ENCODE data around the gene LIPC. TPM values are rescaled to one million over a fixed set of nuclear protein-coding genes. Genes with fewer than 3 reads are reported as not detected.

The LIPC gene
- total and polyA plus RNA-seq, 8 donors, result 0.11 to 1.0 (median 0.60) TPM

DNA sequence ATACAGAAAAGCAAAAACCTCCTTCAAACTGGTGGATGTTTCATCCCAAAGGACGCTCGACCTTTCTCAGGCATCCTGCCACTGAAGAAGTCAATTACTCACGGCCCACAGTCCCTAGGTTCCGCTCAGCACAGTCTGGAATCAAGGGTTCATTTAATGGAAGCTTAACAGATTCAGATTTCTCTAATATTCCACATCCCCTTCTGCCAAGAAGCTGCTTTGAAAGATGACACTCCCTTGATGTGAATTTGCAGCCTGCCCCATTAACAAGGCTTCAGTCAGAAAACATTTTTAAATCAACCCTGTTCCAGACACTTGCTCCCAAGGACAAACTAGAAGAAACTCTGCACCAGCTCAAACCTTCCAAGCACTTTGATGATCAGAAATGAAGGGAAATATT lies 81.2 kb downstream of the LIPC start:
- intact Hi-C loops (cut with DNase I), result no loop called here
- DNase-seq (no peak), ATAC-seq (no peak)
- no peak overlapping the region for H3K27ac ChIP-seq
- no peaks in the 10 kb centered on the region for H3K27me3 ChIP-seq
- H3K9me3 ChIP-seq, result no peaks in the 10 kb centered on the region
- TF ChIP-seq, protein P1, sequence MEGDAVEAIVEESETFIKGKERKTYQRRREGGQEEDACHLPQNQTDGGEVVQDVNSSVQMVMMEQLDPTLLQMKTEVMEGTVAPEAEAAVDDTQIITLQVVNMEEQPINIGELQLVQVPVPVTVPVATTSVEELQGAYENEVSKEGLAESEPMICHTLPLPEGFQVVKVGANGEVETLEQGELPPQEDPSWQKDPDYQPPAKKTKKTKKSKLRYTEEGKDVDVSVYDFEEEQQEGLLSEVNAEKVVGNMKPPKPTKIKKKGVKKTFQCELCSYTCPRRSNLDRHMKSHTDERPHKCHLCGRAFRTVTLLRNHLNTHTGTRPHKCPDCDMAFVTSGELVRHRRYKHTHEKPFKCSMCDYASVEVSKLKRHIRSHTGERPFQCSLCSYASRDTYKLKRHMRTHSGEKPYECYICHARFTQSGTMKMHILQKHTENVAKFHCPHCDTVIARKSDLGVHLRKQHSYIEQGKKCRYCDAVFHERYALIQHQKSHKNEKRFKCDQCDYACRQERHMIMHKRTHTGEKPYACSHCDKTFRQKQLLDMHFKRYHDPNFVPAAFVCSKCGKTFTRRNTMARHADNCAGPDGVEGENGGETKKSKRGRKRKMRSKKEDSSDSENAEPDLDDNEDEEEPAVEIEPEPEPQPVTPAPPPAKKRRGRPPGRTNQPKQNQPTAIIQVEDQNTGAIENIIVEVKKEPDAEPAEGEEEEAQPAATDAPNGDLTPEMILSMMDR (IDR thresholded peaks at IDR 0.05), result no peak
- peaks cover 0 to 33% of the 10 kb centered on the region in 2 donors for H3K4me1 ChIP-seq
- H3K36me3 ChIP-seq, result no peaks in the 10 kb centered on the region
- no peak overlapping the region for H3K4me3 ChIP-seq

DNA sequence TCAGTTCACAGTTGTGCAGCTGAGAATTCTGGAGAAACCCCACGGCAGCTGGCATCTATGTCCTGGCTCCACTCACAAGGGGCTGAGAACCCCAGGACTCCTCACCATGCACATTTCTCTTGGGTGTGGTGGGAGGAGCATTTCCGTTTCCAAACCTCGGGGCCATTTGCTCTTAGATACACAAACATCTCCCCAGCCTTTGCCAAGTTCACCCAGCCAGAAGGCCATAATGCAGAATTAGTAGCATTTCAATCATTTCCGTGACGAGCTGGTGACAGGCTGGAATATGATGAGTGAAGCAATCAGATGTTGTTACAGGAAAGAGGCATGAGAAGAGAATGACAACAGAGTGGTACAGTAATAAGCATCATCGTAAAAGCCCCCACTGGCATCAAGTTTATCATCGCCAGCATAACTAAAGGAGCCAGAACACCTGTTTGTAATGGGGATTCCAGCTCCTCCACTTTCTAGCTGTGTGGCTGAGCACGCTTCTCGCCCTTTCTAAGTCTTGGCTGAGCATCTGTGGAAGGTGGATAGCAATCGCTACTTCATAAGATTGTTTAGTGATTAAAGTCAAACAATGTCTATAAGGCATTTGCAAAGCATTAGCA lies 82.0 kb downstream of the LIPC start:
- DNase-seq (no peak), ATAC-seq (no peak)
- no peak overlapping the region for H3K4me3 ChIP-seq
- H3K9me3 ChIP-seq, result no peaks in the 10 kb centered on the region
- H3K4me1 ChIP-seq, result peaks cover 0 to 41% of the 10 kb centered on the region in 2 donors
- no peak overlapping the region for H3K27ac ChIP-seq
- H3K27me3 ChIP-seq, result no peaks in the 10 kb centered on the region
- intact Hi-C loops (cut with DNase I), result no loop called here
- no peaks in the 10 kb centered on the region for H3K36me3 ChIP-seq
- TF ChIP-seq, protein P1 (IDR thresholded peaks at IDR 0.05), result no peak

DNA sequence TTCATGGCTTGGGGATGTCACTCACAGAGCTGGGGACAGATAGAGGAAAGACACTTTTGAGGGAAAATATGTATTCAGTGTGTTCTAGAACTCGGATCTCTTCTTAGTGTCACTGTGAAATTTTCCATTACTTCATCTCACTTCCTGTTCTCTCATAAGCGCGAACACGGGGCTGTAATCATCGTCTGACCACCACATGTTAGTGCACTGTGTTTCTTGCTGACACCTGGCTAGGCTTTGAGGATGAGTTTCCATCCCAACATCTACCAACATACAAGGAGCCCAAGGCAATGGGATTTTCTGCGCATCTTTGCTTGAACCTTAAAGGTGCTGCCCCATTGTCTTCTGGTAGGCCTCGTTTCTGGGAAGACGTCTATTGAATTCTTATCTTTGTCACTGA lies 84.0 kb downstream of the LIPC start:
- intact Hi-C loops (cut with DNase I), result no loop called here
- Histone ChIP-seq H3K27me3 (no peaks in the 10 kb centered on the region), H3K9me3 (no peaks in the 10 kb centered on the region), H3K4me1 (peaks cover 6 to 61% of the 10 kb centered on the region in 2 donors), H3K4me3 (no peak overlapping the region), H3K27ac (peak overlapping the region in 1 of 2 donors; percentile 92), H3K36me3 (no peaks in the 10 kb centered on the region)
- no peak for DNase-seq
- TF ChIP-seq, protein P1 (IDR thresholded peaks at IDR 0.05), result no peak
- ATAC-seq, result peak; percentile 15

DNA sequence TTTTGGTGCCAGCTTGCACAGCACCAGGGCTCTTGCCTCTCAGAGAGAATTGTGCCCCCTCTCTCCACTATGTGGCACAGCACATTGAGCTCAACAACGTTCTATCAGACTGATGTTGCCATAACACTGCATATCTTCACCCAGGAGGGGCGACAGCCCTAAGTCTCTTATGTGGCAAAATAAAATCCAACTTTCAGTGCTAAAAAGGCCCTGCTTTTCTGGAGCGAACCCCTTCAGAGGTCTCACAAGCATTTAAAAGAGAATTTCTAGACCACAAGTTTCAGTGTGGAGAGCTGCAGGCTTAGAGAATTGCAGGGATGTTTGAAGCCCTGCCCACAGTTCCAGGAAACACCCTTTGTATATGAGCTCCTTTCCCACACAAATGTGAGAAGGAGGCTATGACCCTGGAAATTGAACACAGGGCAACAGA lies 85.5 kb downstream of the LIPC start:
- ATAC-seq (no peak), DNase-seq (no peak)
- TF ChIP-seq, protein P1 (IDR thresholded peaks at IDR 0.05), result no peak
- Histone ChIP-seq H3K27ac (peak overlapping the region; percentile 51 to 92), H3K36me3 (no peaks in the 10 kb centered on the region), H3K9me3 (no peaks in the 10 kb centered on the region), H3K4me3 (no peak overlapping the region), H3K27me3 (no peaks in the 10 kb centered on the region), H3K4me1 (peaks cover 8 to 68% of the 10 kb centered on the region in 2 donors)
- intact Hi-C loops (cut with DNase I), result no loop called here

DNA sequence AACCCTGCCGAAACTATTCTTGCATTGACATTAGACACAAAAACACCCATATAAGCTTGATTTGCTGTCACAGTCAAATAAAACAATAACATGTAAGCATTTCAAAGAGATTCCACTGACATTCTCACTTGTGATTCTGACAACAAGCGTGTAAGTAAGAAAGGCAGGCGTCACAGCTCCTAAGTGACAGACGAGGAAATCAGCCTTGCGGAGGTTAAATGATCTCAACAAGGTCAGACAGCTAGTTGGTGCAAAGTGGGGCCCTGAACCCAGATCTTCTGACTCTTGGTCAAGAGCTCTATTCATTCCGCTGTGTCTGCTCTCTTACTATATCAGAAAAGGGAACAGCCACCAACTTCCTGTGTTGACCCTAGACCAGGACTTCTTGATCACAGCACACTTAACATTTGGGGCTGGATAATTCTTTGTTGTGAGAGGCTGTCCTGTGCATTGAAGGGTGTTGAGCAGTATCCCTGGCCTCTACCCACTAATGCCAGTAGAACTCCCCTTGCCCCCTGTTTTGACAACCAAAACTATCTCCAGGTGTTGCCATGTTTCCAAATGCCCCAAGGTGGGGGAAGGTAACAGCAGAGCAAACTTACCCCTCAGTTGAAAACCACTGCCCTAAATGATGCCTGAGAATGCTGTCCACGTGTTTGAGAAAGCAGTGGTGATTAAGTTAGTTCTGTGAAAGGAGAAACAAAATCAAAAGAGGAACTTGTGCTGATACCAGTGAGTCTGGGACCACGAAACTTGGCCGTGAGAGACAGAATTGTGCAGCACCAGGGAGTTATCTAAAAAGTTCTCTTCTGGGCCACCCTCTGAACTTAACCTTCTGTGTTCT lies 86.1 kb downstream of the LIPC start:
- intact Hi-C loops (cut with DNase I), result no loop called here
- Histone ChIP-seq H3K9me3 (no peaks in the 10 kb centered on the region), H3K4me3 (no peak overlapping the region), H3K27ac (peak overlapping the region; percentile 51 to 92), H3K36me3 (no peaks in the 10 kb centered on the region), H3K4me1 (peaks cover 8 to 74% of the 10 kb centered on the region in 2 donors), H3K27me3 (no peaks in the 10 kb centered on the region)
- DNase-seq, result no peak
- TF ChIP-seq, protein P1 (IDR thresholded peaks at IDR 0.05), result no peak
- peak; percentile 54 for ATAC-seq

Data from left lung (tissue), 10 donors.